ENCODE measurements around the gene UGCG.

GRCh38 chr9:111965566-111966019 is 69.0 kb downstream of the UGCG start:
- TF ChIP-seq POLR2A (IDR thresholded peaks at IDR 0.05): no peak
- TF ChIP-seq POLR2AphosphoS5 (IDR thresholded peaks at IDR 0.05): no peak
- no peak for TF ChIP-seq CTCF (IDR thresholded peaks at IDR 0.05)

All from breast epithelium (tissue), 3 donors.